ENCODE results near the gene ALG3.

DNA sequence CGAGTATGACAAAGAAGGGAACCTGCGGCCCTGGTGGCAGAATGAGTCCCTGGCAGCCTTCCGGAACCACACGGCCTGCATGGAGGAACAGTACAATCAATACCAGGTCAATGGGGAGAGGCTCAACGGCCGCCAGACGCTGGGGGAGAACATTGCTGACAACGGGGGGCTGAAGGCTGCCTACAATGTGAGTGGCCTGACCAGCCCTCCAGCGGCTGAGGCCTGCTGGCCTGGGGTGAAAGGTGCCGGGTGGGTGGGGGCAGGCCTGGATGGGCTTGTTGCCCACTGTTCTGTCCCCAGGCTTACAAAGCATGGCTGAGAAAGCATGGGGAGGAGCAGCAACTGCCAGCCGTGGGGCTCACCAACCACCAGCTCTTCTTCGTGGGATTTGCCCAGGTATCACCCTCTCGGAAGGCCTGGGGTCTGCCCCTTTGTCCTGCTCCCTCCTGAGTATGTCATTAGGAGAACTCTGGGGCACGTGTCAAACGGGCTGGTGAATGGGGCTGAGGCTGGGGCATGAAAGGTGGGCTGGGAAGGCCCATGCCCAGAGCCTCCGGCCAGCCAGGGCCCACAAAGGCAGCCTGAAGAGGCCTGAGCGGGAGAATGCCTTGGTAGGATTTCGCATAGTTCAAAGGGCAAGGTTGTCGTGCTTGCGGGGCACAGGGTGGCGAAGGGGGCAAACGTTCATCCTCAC, 42.4 kb upstream of the ALG3 start:
- TF ChIP-seq POLR2A (IDR thresholded peaks at IDR 0.05) (no peak), POLR2AphosphoS5 (IDR thresholded peaks at IDR 0.05) (no peak)

Measured in suprapubic skin (tissue), 4 donors.